Measurements from ENCODE around the gene CDH24.
A peak's percentile ranks its signal among the peaks of the same experiment; 100 is the strongest.

Gene CDH24

GRCh38 chr14:23060536-23061260, 3.4 kb upstream of the CDH24 start:
- DNase-seq: no peak

- no peak for DNase-seq
These were observed 1.6 kb upstream of the CDH24 start for GRCh38 chr14:23058654-23059504.

GRCh38 chr14:23057757-23058653, 685 bp upstream of the CDH24 start:
- peak; percentile 86 for DNase-seq

GRCh38 chr14:23056145-23056955, 970 bp downstream of the CDH24 start:
- DNase-seq: peak; percentile 75

- no peak for DNase-seq
These were observed 1.6 kb downstream of the CDH24 start for GRCh38 chr14:23055621-23056144.

- DNase-seq: no peak
These were observed 2.2 kb downstream of the CDH24 start for GRCh38 chr14:23055147-23055550.

- no peak for DNase-seq
These were observed 3.1 kb downstream of the CDH24 start for GRCh38 chr14:23054000-23054811.

- DNase-seq: no peak
These were observed 3.9 kb downstream of the CDH24 start for GRCh38 chr14:23053426-23053825.

GRCh38 chr14:23052671-23053070, 4.6 kb downstream of the CDH24 start:
- DNase-seq: no peak

GRCh38 chr14:23052182-23052623, 5.1 kb downstream of the CDH24 start:
- DNase-seq: no peak

- no peak for DNase-seq
These were observed 5.9 kb downstream of the CDH24 start for GRCh38 chr14:23051141-23052057.

- DNase-seq: no peak
These were observed 8.3 kb downstream of the CDH24 start for GRCh38 chr14:23049011-23049410.

GRCh38 chr14:23047751-23048693, 9.3 kb downstream of the CDH24 start:
- DNase-seq: no peak

GRCh38 chr14:23047034-23047634, 10.2 kb downstream of the CDH24 start:
- no peak for DNase-seq

- no peak for DNase-seq
These were observed 11.6 kb downstream of the CDH24 start for GRCh38 chr14:23045419-23046357.

- DNase-seq: no peak
These were observed 12.5 kb downstream of the CDH24 start for GRCh38 chr14:23044840-23045239.

GRCh38 chr14:23043754-23044153, 13.6 kb downstream of the CDH24 start:
- no peak for DNase-seq
